Medulla oblongata (tissue), 1 donor: Measurements from ENCODE around the gene PLEKHG5.

Source experiments
- DNase-seq: peaks from one replicate; pipeline ENCODE4 v3.0.0-alpha.2; 2015; ENCODE audit errors: extremely low spot score

PLEKHG5 gene

DNA sequence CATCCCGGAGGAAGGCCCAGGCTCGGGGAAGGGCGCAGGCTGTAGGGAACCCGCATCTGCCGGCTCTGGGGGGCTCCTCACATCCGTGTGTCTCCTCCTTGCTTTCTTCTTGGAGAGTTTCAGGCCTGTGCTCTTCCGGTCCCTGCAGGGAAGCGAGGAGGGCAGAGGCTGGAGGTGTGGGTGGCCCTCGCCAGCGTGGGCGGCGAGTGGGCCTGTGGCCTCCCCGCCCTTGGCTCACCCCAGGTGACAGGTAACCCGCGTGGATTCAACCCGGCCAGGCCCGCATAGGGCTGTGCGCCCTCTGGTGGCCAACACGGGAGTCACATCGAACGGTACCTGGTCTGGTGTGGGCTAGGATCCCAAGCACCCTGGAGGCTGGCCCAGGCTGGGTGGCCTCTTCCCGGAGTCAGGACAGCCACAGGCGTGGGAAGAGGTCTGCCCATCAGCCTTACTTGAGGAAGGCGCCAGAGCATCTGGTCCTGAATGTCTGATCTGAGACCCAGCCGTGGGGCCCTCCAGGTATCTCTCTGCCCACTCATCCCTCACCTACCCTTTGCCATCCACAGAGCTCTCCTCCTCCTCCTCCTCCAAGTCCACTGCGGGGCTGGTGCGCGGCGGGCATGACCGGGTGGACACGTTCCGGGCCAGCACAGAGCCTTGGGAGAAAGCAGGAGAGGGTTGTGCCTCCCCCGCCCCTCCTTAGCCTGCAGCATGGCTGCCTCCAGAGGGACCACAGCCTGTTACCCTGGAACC is 15.9 kb downstream of the PLEKHG5 start:
- peak; percentile 31 for DNase-seq

DNA sequence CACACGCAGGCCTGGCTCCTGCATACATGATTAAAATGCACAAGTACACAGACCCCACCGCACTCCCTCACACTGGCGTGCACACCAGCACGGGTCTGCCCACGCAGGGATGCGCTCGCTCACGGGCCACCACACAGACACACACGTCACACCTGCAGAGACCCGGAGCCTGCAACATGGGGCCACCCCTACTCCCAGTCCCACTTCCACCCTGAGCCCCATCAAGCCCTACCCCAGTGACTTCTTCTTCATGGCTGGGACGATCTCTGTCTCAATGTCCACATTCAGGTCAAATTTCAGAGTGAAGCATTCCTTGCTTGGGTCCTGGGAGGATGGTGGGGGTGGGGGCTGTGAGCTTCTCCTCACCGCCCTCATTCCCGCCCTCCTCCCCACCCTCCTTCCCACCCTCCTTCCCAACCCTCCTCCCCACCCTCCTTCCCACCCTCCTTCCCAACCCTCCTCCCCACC is 16.6 kb downstream of the PLEKHG5 start:
- no peak for DNase-seq

DNA sequence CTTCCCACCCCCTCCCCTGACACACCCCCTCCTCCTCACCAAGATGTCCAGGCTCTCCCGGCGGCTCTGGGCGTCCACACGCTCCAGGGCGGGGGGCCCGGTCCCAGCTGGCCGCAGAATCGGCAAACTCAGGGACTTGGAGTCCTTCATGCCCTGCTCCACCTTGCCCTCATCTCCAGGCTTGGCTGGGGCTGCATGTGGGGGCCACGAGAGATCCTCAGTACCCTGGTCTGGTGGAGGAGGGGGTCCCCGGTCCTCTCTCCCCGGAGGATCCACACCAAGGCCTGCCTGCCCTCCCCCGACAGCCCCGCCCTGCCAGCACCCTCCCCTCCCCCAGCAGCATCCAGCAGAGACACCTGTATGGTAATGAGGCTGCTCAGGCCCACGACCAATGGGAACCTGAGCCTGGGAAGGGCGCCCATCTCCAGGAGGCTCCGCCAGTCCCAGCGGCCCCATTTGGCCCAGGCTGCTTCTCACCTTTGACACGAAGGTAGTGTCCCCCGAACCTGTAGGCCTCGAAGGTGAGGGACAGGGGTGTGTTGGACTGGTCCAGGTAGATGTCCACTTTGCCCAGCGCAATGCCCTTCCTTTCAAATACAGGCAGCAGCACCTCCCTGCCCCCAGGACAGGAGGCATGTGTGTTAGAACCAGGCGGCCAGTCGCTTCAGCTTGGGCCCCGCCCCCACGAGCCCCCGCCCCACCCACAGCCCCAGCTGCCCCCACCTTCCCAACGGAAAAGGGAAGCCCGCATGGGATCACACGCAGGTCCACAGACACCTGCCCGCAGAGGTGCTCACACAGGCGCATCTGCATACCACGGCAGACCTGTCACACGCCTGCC is 17.3 kb downstream of the PLEKHG5 start:
- DNase-seq, result no peak

DNA sequence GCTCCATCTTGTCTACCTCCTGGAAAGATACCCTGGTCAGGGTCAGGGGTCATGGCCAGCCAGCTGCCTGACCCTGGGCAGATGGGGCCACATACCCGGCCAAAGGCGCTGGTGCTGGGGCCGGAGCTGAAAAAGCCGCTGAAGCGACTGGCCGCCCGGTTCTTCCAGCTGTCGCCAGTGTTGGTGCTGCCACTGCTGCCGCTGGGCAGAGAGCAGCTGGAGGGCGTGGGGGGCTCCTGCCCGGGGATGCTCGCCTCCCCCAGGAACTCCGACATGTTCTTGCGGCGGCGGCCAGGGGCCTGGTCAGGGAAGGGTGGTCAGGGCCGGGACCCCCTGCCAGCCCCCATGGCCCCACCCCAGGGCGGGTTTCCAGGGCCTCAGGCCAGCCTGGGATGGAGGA is 18.3 kb downstream of the PLEKHG5 start:
- no peak for DNase-seq

DNA sequence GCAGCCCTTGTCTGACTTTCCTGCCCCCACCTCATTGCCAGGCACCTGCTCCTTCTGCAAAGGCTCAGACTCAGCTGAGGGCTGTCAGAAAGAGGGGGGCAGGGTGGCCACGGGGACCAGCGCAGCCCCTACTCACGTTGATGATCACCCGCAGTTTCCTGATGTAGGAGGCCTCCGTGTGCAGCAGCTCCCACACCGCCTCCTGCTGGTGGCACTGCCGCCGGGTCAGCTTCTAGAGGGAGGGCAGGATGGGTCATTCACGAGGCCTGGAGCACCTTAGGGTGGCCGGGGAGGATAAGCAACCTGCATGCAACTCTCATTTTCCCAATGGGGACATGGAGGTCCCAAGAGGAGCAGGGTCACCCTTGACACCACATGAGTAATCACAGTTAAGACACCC is 19.1 kb downstream of the PLEKHG5 start:
- no peak for DNase-seq

DNA sequence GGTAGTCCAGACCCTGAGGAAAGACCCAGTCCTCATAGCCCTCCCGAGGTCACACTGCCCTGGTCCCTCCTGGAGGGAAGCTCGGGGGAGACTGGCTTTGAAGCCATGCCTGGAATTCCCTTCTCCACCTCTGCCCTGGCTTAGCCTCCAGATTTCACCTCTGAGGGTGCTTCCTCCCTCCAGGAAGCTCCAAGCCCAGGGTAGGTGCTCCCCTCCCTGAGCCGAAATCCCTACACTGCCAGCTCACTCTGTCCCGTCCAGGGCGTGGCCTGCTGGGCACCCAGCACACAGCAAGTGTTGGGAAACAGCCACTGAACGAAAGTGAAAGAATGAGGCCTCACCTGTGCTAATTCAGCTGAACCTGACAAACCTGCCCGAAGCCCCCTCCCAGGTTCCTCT is 19.5 kb downstream of the PLEKHG5 start:
- DNase-seq, result no peak

DNA sequence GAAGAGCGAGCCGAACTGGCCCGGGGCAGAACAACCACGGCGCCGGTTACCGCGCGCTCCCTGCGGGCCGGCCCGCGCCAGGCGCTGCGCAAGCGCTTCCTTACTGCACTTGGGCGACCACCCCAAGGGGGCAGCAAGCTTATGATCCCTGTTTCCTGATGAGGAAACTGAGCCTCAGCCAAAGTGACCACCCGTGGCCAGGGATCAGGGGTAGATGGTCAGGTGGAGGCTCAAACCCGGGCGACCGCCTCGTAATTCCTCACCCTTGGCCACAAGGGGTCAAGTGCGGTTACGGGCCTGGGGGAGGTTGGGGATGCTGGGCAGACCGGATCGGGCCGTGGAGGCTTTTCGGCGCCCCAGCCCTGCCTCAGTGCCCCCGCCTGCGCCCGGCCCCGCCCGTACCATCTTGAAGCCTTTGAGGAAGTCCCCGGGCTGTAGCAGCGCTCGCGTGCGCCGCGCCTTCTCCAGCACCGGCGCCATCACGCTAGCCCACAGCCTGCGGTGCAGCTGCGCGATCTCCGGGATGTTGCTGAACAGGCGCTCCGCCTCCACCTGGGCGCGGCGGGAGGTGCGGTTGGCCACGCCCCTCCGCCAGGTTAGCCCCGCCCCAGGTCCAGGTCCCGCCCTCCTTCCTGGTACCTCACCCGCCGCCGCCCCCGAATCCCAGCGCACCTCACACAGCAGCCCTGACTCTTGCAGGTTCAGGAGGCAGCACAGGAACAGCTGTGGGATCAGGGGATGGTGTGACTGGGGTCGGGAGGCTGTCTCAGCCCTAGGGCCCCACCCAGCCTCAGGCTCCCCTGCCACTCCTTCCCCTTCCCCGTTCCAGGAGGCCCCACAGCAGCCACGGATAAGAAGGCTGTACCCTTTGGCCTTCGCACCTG is 20.1 kb downstream of the PLEKHG5 start:
- DNase-seq, result no peak

DNA sequence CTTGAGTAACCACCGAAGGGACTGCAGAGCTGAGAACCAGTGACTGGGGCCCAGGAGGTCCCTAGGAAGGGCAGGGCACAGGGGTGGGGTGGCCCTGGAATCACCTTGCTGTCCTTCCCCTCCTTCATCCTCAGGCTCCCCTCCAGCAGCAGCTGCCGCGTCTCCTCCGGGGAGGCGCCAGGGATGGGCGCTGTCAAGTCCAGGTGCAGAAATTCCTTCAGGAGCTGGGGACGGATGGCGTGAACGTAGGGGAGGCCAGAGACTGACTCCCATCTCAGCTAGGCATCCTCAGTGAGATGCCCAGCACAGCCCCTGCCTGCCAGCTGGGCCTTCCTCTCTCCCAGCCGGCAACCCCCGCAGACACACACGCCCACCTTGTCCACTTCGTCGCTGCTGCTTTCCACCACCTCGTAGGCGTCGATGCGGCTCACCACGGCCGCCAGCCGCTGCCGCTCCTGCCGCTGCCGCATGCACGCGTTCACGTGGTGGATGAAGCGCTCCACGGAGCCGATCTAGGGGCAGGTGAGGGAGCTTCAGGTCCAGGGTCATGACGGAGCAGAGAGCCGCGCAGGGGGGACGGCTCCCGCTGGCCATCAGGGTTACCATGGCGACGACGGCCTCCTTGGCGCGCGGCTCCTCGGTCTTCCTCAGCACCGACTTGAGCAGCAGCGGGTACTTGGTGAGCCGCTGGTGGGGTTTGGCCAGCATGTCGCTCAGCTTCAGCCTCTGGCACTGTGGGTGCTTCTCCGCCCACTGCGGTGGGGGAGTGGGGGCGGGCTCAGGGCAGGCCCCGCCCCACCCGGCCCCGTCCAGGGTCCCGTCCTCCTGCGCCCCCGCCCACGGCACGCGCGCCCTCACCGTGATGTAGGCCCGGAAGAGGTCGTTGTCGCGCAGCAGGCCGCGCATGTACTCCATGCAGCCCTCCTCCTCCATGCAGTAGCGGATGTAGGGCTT is 21.1 kb downstream of the PLEKHG5 start:
- no peak for DNase-seq

DNA sequence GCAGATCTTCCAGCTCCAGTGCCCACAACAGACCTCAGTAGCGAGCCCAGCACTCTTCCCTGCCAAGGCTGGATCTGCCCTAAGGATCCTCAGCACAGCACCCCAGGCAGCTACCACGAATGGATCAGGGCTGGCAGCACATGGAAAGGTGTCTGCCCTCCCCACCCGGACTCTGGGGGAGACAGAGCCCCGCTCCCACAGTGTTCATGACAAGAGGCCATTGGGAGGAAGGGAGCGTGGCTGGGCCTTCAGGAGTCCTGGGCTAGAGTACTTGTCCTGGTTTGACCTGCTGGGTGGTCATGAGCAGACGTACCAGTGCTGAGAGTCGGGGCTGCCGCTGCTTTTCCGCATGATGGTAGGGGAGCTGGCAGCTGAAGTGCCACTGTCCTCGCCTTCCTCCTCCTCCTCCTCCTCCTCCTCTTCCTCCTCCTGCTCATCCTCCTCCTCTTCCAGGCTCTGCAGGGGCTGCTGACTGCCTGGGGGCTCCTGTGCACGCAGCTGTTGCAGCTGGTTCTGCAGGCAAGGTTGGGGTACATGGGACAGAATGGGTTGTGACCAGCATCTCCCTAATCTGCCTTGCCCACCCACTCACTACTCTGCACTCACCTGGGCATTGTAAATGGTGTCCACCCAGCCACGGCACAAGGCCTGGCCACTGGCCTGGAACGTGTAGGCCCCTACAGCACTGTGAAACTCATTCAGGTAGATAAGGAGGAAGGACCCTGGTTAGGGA is 22.6 kb downstream of the PLEKHG5 start:
- DNase-seq, result no peak

DNA sequence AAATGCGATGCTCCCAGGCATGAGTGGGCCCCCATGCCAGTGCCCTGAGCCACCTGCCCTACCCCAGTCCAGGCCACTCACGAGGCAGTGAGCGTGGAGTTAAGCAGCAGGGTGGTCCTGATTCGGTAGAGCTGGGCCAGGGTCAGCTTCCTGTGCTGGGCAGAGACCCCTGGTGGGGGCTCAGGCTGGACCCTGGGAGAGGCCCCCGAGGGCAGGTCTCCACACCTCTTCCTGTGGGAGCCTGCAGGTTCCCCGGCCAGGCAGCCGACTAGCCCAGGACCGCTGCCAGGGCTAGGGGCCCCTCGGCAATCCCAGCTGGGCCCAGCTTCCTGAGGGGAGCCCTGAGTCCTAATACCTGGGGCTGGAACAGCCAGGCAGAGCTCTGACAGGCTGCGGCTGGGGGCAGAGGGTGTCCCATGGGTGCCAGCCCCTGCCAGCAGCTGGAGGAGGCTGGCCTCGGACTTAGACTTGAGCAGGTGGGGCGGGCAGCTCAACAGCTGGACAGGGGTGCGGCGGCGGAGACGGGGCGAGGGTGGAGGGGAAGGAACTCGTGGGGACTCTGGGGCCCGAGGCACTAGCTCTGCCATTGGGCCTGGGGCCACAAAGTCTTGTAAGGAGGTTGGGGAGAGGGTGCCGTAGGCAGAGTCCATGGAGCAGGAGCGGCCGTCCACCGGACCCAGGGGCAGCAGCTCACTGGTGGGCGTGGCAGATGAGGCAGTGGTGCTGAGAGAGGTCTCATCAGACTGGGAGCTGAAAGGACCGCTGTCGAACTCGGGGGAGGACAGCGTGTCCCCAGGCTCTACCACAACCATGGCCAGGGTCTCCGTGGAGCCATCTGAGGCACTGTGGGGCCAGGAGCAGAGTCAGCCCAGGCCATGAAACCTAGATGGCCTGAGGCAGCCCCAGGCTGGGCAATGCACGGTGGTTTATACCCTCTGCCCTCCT is 23.5 kb downstream of the PLEKHG5 start:
- no peak for DNase-seq

DNA sequence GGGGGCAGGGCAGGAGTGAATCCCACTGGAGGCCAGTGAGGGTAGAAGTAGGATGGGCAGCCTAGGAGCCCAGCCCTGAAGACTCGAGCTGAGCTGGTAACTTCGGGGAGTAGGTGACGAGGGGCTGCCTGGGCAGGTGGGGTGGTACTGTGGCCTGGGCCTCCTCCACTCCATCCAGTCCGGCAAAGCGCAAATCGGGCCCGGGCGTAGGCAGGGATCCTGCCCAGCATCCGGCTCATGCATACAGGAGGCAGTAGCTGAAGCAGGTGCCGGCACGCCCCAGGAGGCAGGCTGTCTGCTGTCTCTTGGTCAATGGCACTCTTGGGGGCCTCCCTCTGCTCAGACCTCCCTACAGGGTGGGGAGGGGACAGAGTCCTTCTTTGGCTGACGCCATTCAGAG is 24.2 kb downstream of the PLEKHG5 start:
- no peak for DNase-seq

DNA sequence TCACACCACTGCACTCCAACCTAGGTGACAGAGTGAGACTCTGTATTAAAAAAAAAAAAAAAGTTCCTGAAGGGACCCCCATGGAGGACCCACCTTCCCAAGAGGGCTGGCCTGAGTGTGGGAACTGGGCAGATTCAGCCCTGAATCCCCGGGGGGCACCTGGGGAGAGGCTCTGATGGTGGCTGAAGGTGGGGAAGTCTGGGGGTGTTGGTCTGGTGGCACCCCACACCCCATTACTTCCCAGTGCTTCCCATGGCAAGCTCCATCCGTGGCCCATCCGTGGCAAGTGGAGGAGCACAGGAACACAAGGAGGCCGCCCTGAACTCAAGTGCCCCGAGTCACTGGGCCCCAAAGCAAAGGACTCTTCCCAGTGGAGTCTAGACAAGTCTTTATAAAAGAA is 24.7 kb downstream of the PLEKHG5 start:
- no peak for DNase-seq

DNA sequence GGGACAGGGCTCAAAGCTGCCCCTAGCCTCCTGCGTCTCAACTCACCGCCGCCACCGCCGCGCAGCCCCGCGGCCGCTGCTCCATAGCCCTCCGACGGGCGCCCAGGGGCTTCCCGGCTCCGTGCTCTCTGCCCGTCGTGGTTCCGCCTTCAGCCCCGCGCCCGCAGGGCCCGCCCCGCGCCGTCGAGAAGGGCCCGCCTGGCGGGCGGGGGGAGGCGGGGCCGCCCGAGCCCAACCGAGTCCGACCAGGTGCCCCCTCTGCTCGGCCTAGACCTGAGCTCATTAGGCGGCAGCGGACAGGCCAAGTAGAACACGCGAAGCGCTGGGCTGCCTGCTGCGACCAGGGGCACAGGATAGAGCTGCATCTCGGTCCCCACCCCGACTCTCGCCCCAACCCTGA is 25.4 kb downstream of the PLEKHG5 start, which contains the start of gene TNFRSF25:
Gene TNFRSF25, minus strand, starts transcription at position 151 of the 400 bp plus-strand sequence. Its CDS starts 66 bp downstream, at position 85.
- no peak for DNase-seq

DNA sequence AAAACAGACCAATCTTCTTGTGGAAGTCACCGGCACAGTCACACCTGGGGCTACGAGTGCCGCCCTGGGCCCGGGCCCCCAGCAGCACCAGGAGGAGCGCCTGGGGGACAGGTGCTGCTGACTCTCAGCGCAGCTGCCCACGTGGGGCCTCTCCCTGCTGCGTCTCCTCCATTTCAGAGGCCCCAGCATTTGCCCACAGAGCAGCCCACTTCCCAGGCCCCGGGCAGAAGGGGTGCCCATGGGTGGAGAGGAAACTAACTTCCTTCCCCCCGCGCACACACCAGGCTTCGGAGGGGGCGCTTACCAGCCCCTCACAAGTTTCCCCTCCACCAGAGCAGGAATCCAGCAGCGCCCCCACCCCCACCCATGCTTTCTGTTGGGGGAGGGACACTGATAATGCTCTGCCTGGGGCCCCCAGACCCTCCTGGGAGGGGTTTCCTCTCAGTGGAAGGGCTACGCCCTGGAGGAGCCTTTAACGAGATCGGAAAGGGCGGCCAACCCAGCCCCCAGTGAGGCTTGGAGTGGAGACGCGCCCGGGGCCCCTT is 25.9 kb downstream of the PLEKHG5 start:
- DNase-seq, result no peak

DNA sequence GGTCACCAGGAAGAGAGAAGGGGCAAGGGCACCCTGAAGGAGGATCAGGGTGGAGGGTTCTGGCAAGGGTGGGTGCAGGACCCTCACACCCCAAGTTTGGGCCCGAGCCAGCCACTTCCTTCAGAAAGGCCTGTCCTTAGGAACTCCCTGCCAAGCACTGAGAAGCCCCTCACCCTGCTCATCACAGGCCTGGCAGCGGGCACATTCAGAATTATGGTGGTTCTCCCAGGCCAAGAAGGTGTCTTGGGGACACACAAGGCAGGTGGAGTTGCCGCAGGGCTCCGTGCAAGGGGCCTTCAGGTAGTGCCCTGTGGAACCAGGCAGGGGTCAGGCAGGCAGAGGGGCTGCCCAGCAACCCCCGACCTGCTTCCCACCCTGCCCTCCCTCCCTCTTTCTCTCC is 26.6 kb downstream of the PLEKHG5 start:
- no peak for DNase-seq

DNA sequence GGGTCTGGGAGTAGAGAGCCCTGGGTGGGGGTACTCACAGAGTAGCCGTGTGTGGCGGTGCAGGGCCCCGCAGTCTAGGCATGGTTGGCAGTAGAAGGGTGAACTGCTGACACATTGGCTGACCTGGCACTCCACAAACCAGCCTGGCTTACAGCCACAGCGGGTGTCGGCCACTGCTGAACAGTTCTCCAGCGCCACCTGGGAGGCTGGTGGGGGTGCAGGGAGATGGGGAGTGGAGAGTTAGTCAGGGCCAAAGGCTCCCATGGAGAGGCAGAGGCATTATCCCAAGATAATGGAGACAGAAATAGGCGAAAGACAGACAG is 27.0 kb downstream of the PLEKHG5 start:
- no peak for DNase-seq

DNA sequence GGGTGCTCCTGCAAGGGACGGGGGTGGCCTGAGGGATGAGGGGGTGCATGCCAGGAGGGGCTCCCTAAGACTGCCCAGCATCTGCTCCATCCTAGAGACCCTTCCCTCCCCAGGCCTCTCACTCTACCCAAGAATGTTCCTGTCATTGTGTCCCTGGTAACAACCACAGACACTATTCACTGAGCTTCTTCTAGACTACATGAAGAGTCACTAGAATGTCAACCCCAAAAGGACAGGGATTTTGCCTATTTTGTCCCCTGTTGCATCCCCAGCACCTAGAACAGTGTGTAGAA is 28.4 kb downstream of the PLEKHG5 start:
- no peak for DNase-seq

DNA sequence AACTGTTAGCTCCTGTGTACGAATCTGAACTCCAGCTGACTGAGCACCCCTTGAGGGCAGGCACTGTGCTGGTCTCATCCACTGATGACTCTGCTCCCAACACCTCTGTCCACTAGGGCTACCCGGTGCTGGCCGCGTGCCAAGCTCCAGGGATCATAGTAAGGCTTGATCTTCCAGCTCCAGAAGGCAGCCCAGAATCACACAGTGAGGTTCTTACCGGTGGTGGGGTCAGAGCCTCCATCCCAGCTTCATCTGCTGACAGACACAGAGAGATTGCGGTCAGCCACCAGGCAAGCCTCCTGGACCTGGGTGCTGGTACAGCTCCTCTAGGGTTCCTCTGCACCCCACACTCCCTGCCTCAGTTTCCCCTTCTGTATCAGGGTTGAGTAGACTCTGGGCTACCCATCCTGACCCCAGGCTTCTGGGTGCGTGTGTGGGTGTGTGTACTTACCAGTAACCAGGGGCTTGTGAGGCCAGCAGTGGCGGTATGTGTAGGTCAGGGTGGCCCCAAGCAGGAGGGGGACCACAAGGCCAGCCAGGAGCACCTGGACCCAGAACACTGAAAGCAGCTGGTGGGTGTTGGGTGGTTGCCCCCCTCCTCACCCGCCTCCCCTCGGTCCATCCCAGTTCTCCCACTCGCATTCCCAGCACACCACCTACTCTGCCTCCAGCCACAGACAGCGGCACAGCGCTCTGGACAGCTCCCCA is 28.9 kb downstream of the PLEKHG5 start:
- DNase-seq, result no peak
